SK-N-SH treated with all-trans-retinoic acid at 6 μM for 48 hours (cell line): ENCODE measurements around the gene ASPDH.

Source experiments
- CREB5 ChIP-seq: fragments of 250-450 bp; sonication (Bioruptor Pico); IDR thresholded peaks from 2 replicates; pipeline ENCODE4 v1.5.1; 2020; ENCODE audit warnings: low read depth, mild to moderate bottlenecking, moderate library complexity
- OSR1 ChIP-seq: fragments of 250-450 bp; sonication (Bioruptor Pico); IDR thresholded peaks from 2 replicates; pipeline ENCODE4 v1.8.0; 2022; ENCODE audit warnings: moderate library complexity, mild to moderate bottlenecking, inconsistent platforms
- PATZ1 ChIP-seq: fragments of 250-450 bp; sonication (Bioruptor Pico); IDR thresholded peaks from 2 replicates; pipeline ENCODE4 v1.8.0; 2020; ENCODE audit warnings: mild to moderate bottlenecking, moderate library complexity, borderline replicate concordance
- POU6F1 ChIP-seq: fragments of 250-450 bp; sonication (Bioruptor Pico); IDR thresholded peaks from 2 replicates; pipeline ENCODE4 v1.8.0; 2021; ENCODE audit warnings: low read depth, mild to moderate bottlenecking, moderate library complexity, borderline replicate concordance
- PPARA ChIP-seq: fragments of 250-450 bp; sonication (Bioruptor Pico); IDR thresholded peaks from 2 replicates; pipeline ENCODE4 v1.5.0; 2020; ENCODE audit warnings: mild to moderate bottlenecking, borderline replicate concordance
- RARB ChIP-seq: fragments of 250-450 bp; sonication (Bioruptor Pico); IDR thresholded peaks from 2 replicates; pipeline ENCODE4 v1.8.0; 2021; ENCODE audit warnings: mild to moderate bottlenecking, moderate library complexity
- TCF4 ChIP-seq: fragments of 250-450 bp; sonication (Bioruptor Pico); IDR thresholded peaks from 2 replicates; pipeline ENCODE4 v1.8.0; 2021; ENCODE audit warnings: mild to moderate bottlenecking, moderate library complexity, borderline replicate concordance
- TOX ChIP-seq: fragments of 250-450 bp; sonication (Bioruptor Pico); IDR thresholded peaks from 2 replicates; pipeline ENCODE4 v1.8.0; 2021; ENCODE audit warnings: mild to moderate bottlenecking, moderate library complexity, borderline replicate concordance
- TSHZ2 ChIP-seq: fragments of 250-450 bp; sonication (Bioruptor Pico); IDR thresholded peaks from 2 replicates; pipeline ENCODE4 v1.5.0; 2020; ENCODE audit warnings: mild to moderate bottlenecking, moderate library complexity
- ZFP30 ChIP-seq: fragments of 450-650 bp; formaldehyde crosslinking; IDR thresholded peaks from 2 replicates; pipeline ENCODE4 v1.5.0; 2022; ENCODE audit warnings: mild to moderate bottlenecking, moderate library complexity
- ZNF565 ChIP-seq: fragments of 450-650 bp; formaldehyde crosslinking; conservative IDR thresholded peaks from 2 replicates; pipeline ENCODE4 v1.5.0; 2020; ENCODE audit warnings: low read depth, mild to moderate bottlenecking, moderate library complexity

- no peak for TF ChIP-seq PPARA (CRISPR knock-in tag)
- no peak for TF ChIP-seq CREB5
- no peak for TF ChIP-seq TOX
- no peak for TF ChIP-seq ZFP30 (CRISPR knock-in tag)
- no peak for TF ChIP-seq RARB (CRISPR knock-in tag)
- no peak for TF ChIP-seq TCF4 (CRISPR knock-in tag)
- no peak; the same call in 1 of the 2 replicates for TF ChIP-seq PATZ1 (CRISPR knock-in tag)
- no peak for TF ChIP-seq POU6F1 (CRISPR knock-in tag)
- TF ChIP-seq ZNF565 = no peak
- TF ChIP-seq TSHZ2 = no peak
- TF ChIP-seq OSR1 (CRISPR knock-in tag) = no peak
Measured at GRCh38 chr19:50500060-50500752, 13.5 kb downstream of the ASPDH start.
